ENCODE measurements around the gene TEAD2.
"Not testable (repeated sequence)": the region's sequence is repeated elsewhere in the genome, so short reads cannot be mapped to it uniquely, and the experiment has no call there.

The TEAD2 gene

GRCh38 chr19:49344505-49345423, 17.5 kb downstream of the TEAD2 start:
- DNase-seq = no peak

DNA sequence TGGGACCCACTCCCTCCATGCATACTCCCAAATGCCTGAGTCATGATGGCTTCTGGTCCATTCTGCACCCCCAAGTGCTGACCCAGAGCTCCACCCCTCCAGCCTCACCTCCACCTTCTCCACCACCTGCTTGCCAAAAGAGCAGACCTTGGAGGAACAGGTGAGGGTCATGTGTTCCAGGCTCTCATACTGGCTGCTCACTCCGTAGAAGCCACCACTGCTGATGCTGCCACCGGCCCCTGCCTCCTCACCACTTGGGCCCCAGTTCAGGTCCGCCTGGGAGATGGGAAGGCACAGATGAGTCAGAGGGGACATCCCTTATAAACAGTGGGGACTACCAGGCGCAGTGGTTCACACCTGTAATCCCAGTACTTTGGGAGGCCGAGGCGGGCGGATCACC, 19.1 kb downstream of the TEAD2 start:
- no peak for DNase-seq

- DNase-seq = no peak
These were observed 19.9 kb downstream of the TEAD2 start for GRCh38 chr19:49342291-49342721.

- no peak for DNase-seq
These were observed 21.1 kb downstream of the TEAD2 start for GRCh38 chr19:49340865-49341718.

DNA sequence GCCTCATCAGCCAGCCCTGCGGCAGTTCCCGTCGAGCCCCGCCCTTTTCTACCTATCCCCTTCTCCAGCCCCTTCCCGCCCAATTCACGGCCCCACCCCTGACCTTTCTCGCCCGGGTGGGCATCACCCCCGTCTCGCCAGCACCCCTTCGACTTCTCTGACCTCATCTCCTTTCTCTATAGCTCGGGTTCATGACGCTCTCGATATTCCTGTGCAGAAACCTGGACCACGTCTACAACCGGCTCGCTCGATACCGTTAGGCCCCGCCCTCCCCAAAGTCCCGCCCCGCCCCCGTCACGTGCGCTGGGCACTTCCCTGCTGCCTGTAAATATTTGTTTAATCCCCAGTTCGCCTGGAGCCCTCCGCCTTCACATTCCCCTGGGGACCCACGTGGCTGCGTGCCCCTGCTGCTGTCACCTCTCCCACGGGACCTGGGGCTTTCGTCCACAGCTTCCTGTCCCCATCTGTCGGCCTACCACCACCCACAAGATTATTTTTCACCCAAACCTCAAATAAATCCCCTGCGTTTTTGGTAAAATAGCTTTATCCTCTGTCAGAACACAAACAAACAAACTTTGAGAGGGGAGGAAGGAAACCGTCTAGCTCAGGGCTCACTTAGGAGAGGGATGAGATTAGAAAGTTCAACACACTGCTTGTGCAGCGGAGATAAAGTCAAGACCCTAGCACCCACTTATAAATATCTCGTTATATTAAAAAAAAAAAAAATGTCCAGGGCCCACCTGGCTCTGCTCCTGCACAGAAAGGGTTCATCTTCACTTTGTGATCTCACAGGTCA, 21.9 kb downstream of the TEAD2 start:
- no peak for DNase-seq

- DNase-seq = no peak
These were observed 22.7 kb downstream of the TEAD2 start for GRCh38 chr19:49339301-49340068.

GRCh38 chr19:49338691-49339300, 23.4 kb downstream of the TEAD2 start:
- no peak for DNase-seq

- DNase-seq = no peak
These were observed 24.1 kb downstream of the TEAD2 start for GRCh38 chr19:49338023-49338677.

- DNase-seq = no peak
These were observed 24.8 kb downstream of the TEAD2 start for GRCh38 chr19:49337267-49338022.

DNA sequence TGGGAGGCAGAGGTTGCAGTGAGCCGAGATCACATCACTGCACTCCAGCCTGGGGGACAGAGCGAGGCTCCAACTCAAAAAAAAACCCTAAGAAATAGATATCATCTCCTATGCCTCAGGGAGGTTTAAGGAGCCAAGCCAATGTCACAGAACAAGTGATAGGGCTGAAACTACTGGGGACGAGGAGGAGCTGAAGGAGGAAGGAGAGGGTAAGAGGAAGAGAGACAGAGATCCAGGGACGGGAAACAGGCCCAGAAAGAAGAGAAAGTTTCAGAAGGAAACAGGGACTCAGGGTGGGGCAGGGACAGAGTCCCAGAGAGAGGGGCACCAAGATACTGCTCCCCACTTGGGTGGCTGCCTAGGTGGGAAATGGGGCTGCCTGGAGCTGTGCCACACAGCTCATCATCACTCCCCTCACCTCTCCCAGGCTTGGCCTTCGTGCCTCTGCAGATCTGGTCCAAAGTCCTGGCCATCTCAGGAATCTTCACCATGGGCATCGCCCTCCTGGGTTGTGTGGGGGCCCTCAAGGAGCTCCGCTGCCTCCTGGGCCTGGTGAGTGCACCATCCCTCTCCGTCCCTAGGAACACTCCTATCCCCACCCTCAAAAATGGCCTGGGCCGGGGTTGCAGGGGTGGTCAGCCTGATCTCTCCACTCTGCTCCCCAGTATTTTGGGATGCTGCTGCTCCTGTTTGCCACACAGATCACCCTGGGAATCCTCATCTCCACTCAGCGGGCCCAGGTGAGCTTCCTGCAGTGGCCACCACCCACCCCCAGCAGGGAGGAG, 25.5 kb downstream of the TEAD2 start:
- DNase-seq = no peak

- no peak for DNase-seq
These were observed 26.3 kb downstream of the TEAD2 start for GRCh38 chr19:49335784-49336481.

DNA sequence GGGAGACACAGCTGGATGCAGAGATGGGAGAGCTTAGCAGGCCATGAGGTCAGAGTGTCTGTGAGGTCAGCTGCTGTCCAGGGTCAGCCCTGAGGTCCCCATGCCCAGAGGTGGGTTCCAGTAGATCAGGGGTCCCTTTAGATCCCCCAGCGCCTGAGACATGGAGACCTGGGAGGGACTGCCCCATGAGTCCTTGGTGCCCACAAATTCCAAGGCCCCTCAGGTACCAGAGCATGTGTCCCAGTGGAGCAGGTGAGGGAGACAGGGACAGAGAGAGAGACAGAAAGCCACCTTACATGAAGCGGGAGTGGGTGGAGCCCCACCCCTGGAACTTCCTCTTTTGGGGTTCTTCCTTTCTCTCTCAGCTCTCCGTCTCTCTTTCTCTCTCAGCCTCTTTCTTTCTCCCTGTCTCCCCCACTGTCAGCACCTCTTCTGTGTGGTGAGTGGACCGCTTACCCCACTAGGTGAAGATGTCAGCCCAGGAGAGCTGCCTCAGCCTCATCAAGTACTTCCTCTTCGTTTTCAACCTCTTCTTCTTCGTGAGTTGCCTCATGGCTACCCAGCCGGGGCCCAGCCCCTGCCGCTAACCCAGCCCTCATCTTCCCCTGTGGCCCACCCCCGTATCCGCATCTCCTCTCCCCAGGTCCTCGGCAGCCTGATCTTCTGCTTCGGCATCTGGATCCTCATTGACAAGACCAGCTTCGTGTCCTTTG, 27.0 kb downstream of the TEAD2 start, which contains the start of gene CD37:
TSS of gene CD37 (plus strand) at position 336 of the 713 bp plus-strand sequence. CDS start at position 471, 135 bp downstream.
- no peak for DNase-seq

DNA sequence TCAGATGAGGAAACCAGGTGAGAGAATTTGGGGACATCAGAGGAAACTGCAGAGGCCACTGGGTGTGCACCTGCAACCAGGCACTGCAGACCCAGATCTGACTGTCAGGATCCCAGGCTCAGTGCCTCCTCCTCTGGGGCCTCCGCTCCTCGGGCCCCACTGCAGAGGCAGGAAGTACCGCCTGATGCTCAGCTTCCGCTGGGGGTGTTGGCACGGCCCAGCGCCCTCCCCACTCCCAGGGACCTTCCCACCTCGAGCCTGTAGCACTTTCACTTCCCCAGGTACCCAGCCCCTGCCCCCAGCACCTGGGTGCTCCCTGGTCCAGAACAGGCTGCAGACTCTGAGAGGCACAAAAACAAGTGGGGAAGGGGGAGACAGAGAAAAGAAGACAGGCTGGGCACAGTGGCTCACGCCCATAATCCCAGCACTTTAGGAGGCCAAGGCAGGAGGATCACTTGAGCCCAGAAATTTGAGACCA, 28.4 kb downstream of the TEAD2 start:
- DNase-seq = no peak

GRCh38 chr19:49333418-49333805, 28.8 kb downstream of the TEAD2 start:
- no peak for DNase-seq

GRCh38 chr19:49332691-49333417, 29.4 kb downstream of the TEAD2 start:
- not testable (repeated sequence) for DNase-seq

- no peak for DNase-seq
These were observed 30.6 kb downstream of the TEAD2 start for GRCh38 chr19:49331616-49332055.

DNA sequence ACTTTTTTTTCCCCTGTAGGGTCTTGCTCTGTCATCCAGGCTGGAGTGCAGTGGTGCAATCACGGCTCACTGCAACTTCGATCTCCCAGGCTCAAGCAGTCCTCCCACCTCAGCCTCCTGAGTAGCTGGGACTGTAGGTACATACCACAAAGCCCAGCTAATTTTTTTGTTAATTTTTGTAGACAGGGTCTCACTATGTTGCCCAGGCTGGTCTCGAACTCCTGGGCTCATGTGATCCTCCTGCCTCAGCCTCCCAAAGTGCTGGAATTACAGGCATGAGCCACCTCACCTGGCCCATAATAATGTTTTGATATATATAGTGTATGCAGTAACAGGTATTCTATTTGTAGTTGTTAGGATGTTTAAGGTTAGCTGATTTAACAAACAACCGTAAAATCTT, 31.0 kb downstream of the TEAD2 start:
- DNase-seq = not testable (repeated sequence)

Data from GOT3 (cell line).